ENCODE data around the gene SOX13. TPM values are rescaled to one million over a fixed set of nuclear protein-coding genes. Genes with fewer than 3 reads are reported as not detected.

SOX13 gene
- total RNA-seq, 1 experiment from 2014 or later: 171 TPM

GRCh38 chr1:204059970-204060369 lies 12.9 kb upstream of the SOX13 start:
- no peak overlapping the region for H3K27ac Mint-ChIP-seq
- H3K9me3 Mint-ChIP-seq: no peaks in the 10 kb centered on the region
- no peaks in the 10 kb centered on the region for H3K27me3 Mint-ChIP-seq (ENCODE audit: low read depth)
- CTCF ChIA-PET: interaction anchor here (0.7 to 1.9 kb wide), 2 partner anchors 69 to 189 kb away, joined by 4 to 8 read pairs; no protein-coding TSS in a partner anchor
- H3K36me3 Mint-ChIP-seq: no peaks in the 10 kb centered on the region
- ATAC-seq: no peak
- POLR2A ChIA-PET: no interaction called here
- H3K4me1 Mint-ChIP-seq: peaks cover 14% of the 10 kb centered on the region
- TF ChIP-seq, protein P1, sequence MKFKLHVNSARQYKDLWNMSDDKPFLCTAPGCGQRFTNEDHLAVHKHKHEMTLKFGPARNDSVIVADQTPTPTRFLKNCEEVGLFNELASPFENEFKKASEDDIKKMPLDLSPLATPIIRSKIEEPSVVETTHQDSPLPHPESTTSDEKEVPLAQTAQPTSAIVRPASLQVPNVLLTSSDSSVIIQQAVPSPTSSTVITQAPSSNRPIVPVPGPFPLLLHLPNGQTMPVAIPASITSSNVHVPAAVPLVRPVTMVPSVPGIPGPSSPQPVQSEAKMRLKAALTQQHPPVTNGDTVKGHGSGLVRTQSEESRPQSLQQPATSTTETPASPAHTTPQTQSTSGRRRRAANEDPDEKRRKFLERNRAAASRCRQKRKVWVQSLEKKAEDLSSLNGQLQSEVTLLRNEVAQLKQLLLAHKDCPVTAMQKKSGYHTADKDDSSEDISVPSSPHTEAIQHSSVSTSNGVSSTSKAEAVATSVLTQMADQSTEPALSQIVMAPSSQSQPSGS (CRISPR knock-in tag; IDR thresholded peaks at IDR 0.05; ENCODE audit: borderline replicate concordance, low read depth): no peak
- no peak for TF ChIP-seq ELF4 (CRISPR knock-in tag; IDR thresholded peaks at IDR 0.05; ENCODE audit: low read depth)
- no peak for TF ChIP-seq CDX4 (CRISPR knock-in tag; IDR thresholded peaks at IDR 0.05; ENCODE audit: borderline replicate concordance)
- TF ChIP-seq AR (CRISPR knock-in tag; IDR thresholded peaks at IDR 0.05): no peak
- no peak for TF ChIP-seq HMGXB4 (CRISPR knock-in tag; IDR thresholded peaks at IDR 0.05)
- TF ChIP-seq, protein P2, sequence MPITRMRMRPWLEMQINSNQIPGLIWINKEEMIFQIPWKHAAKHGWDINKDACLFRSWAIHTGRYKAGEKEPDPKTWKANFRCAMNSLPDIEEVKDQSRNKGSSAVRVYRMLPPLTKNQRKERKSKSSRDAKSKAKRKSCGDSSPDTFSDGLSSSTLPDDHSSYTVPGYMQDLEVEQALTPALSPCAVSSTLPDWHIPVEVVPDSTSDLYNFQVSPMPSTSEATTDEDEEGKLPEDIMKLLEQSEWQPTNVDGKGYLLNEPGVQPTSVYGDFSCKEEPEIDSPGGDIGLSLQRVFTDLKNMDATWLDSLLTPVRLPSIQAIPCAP (CRISPR knock-in tag; IDR thresholded peaks at IDR 0.05): no peak
- no peak for TF ChIP-seq MYBL2 (CRISPR knock-in tag; IDR thresholded peaks at IDR 0.05)
- no peak for TF ChIP-seq E2F5 (CRISPR knock-in tag; IDR thresholded peaks at IDR 0.05)
- TF ChIP-seq CREM (CRISPR knock-in tag; IDR thresholded peaks at IDR 0.05): no peak
- no peak for TF ChIP-seq TEAD1 (CRISPR knock-in tag; IDR thresholded peaks at IDR 0.05)
- TF ChIP-seq, protein P3, sequence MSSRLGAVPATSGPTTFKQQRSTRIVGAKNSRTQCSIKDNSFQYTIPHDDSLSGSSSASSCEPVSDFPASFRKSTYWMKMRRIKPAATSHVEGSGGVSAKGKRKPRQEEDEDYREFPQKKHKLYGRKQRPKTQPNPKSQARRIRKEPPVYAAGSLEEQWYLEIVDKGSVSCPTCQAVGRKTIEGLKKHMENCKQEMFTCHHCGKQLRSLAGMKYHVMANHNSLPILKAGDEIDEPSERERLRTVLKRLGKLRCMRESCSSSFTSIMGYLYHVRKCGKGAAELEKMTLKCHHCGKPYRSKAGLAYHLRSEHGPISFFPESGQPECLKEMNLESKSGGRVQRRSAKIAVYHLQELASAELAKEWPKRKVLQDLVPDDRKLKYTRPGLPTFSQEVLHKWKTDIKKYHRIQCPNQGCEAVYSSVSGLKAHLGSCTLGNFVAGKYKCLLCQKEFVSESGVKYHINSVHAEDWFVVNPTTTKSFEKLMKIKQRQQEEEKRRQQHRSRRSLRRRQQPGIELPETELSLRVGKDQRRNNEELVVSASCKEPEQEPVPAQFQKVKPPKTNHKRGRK (CRISPR knock-in tag; IDR thresholded peaks at IDR 0.05; ENCODE audit: borderline replicate concordance): no peak
- no peak for TF ChIP-seq ZNF219 (CRISPR knock-in tag; IDR thresholded peaks at IDR 0.05; ENCODE audit: borderline replicate concordance)
- TF ChIP-seq, protein P4, sequence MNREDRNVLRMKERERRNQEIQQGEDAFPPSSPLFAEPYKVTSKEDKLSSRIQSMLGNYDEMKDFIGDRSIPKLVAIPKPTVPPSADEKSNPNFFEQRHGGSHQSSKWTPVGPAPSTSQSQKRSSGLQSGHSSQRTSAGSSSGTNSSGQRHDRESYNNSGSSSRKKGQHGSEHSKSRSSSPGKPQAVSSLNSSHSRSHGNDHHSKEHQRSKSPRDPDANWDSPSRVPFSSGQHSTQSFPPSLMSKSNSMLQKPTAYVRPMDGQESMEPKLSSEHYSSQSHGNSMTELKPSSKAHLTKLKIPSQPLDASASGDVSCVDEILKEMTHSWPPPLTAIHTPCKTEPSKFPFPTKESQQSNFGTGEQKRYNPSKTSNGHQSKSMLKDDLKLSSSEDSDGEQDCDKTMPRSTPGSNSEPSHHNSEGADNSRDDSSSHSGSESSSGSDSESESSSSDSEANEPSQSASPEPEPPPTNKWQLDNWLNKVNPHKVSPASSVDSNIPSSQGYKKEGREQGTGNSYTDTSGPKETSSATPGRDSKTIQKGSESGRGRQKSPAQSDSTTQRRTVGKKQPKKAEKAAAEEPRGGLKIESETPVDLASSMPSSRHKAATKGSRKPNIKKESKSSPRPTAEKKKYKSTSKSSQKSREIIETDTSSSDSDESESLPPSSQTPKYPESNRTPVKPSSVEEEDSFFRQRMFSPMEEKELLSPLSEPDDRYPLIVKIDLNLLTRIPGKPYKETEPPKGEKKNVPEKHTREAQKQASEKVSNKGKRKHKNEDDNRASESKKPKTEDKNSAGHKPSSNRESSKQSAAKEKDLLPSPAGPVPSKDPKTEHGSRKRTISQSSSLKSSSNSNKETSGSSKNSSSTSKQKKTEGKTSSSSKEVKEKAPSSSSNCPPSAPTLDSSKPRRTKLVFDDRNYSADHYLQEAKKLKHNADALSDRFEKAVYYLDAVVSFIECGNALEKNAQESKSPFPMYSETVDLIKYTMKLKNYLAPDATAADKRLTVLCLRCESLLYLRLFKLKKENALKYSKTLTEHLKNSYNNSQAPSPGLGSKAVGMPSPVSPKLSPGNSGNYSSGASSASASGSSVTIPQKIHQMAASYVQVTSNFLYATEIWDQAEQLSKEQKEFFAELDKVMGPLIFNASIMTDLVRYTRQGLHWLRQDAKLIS (CRISPR knock-in tag; IDR thresholded peaks at IDR 0.05; ENCODE audit: borderline replicate concordance): no peak
- TF ChIP-seq E2F4 (CRISPR knock-in tag; IDR thresholded peaks at IDR 0.05; ENCODE audit: borderline replicate concordance, low read depth): no peak
- TF ChIP-seq MAX (CRISPR knock-in tag; IDR thresholded peaks at IDR 0.05): no peak
- no peak for TF ChIP-seq TEAD4 (CRISPR knock-in tag; IDR thresholded peaks at IDR 0.05)
- no peak for TF ChIP-seq CBFB (CRISPR knock-in tag; IDR thresholded peaks at IDR 0.05; ENCODE audit: low read depth)
- no peak overlapping the region for H3K4me3 Mint-ChIP-seq
- no peak for DNase-seq (ENCODE audit: low spot score)

Data from WTC11 (cell line).